Measurements from ENCODE around the gene SLC16A7.

DNA sequence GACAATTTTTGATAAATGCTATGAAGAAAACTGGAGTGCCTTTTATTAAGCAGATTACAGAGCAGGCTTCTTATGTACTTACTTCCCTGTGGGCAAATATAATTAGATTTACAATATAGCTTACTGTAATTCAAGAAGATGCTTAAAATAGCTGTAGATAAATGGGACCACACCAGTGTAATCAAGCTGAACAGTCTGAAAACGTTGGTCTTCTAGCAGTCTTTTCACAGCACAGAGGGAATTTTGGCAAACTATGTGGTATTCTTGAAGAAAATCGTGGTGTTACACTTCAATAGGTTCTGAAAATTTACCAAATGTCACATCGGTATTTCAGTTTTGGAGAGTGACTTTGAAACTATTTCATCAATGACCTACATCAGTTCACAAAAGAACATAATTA, 47.7 kb downstream of the SLC16A7 start:
- TF ChIP-seq, protein P1, sequence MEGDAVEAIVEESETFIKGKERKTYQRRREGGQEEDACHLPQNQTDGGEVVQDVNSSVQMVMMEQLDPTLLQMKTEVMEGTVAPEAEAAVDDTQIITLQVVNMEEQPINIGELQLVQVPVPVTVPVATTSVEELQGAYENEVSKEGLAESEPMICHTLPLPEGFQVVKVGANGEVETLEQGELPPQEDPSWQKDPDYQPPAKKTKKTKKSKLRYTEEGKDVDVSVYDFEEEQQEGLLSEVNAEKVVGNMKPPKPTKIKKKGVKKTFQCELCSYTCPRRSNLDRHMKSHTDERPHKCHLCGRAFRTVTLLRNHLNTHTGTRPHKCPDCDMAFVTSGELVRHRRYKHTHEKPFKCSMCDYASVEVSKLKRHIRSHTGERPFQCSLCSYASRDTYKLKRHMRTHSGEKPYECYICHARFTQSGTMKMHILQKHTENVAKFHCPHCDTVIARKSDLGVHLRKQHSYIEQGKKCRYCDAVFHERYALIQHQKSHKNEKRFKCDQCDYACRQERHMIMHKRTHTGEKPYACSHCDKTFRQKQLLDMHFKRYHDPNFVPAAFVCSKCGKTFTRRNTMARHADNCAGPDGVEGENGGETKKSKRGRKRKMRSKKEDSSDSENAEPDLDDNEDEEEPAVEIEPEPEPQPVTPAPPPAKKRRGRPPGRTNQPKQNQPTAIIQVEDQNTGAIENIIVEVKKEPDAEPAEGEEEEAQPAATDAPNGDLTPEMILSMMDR (conservative IDR thresholded peaks at IDR 0.05; ENCODE audit: low read length): no peak
- TF ChIP-seq EZH2phosphoT487 (IDR thresholded peaks at IDR 0.05; ENCODE audit: borderline replicate concordance, low read depth, low read length): no peak

Data from OCI-LY7 (cell line).